K562 (cell line): Measurements from ENCODE around the gene HAPSTR1. TPM values are rescaled to one million over a fixed set of nuclear protein-coding genes. Genes with fewer than 3 reads are reported as not detected.

ENCODE experiments used
- CTCF ChIP-seq, 3 experiments: IDR thresholded peaks in 2 of 3; conservative IDR thresholded peaks in 1 of 3; 2 replicates each; pipeline ENCODE4 v1.5.1; 2011 to 2012; ENCODE audit warnings: low read length in 3 of 3, mild to moderate bottlenecking in 3 of 3, control low read depth in 2 of 3, improper control_type of control experiment in 1 of 3, inconsistent platforms in 1 of 3, low read depth in 1 of 3, mixed read lengths in 1 of 3, moderate library complexity in 1 of 3; ENCODE audit not compliant: insufficient read depth in 2 of 3
- HDAC6 ChIP-seq: IDR thresholded peaks from 2 replicates; pipeline ENCODE4 v1.6.1; 2012; ENCODE audit warnings: low read depth, mild to moderate bottlenecking, control low read depth, inconsistent platforms, low read length, moderate library complexity
- XRCC3 ChIP-seq: fragments of 450-650 bp; IDR thresholded peaks from 2 replicates; pipeline ENCODE4 v1.6.1; 2017; ENCODE audit warnings: mild to moderate bottlenecking, moderate library complexity
- polyA plus RNA-seq, 8 experiments: library from polyadenylated mRNA; depleted of rRNA in 4 of 8; stranded (reverse) in 5 of 8; unstranded in 3 of 8; fragments of >200 nt; fragmentation: Nextera tagmentation in 2 of 8; fragmentation: Illumina TruSeq in 1 of 8; extraction: Ambion mirVana in 2 of 8; extraction: Trizol in 1 of 8; gene quantifications; 2 replicates each; pipeline versions ENCODE4 v1.2.1 to v1.2.3, GENCODE V29; 2011 to 2014; ENCODE audit warnings: inconsistent platforms in 1 of 8, missing spikeins in 1 of 8
- total RNA-seq, 7 experiments: library from RNA; depleted of rRNA in 6 of 7; stranded (reverse); fragments of >200 nt in 6 of 7; fragmentation: Illumina TruSeq in 2 of 7; extraction: Trizol in 2 of 7; gene quantifications; 2 replicates each; pipeline versions ENCODE4 v1.2.1 to v1.2.3, GENCODE V29; 2011 to 2021; ENCODE audit warnings: low replicate concordance in 1 of 7
- TF ChIP-seq, protein P1 (sequence below): fragments of 250-450 bp; sonication (Bioruptor Pico); IDR thresholded peaks from 2 replicates; pipeline ENCODE4 v1.9.0; 2021; ENCODE audit warnings: mild to moderate bottlenecking, inconsistent platforms

The HAPSTR1 gene
- total and polyA plus RNA-seq, 9 of the 15 experiments (the other 6 are each of a cell fraction or from before 2014, with no cell fraction given), result 10.8 to 67.9 (median 36.5) TPM

DNA sequence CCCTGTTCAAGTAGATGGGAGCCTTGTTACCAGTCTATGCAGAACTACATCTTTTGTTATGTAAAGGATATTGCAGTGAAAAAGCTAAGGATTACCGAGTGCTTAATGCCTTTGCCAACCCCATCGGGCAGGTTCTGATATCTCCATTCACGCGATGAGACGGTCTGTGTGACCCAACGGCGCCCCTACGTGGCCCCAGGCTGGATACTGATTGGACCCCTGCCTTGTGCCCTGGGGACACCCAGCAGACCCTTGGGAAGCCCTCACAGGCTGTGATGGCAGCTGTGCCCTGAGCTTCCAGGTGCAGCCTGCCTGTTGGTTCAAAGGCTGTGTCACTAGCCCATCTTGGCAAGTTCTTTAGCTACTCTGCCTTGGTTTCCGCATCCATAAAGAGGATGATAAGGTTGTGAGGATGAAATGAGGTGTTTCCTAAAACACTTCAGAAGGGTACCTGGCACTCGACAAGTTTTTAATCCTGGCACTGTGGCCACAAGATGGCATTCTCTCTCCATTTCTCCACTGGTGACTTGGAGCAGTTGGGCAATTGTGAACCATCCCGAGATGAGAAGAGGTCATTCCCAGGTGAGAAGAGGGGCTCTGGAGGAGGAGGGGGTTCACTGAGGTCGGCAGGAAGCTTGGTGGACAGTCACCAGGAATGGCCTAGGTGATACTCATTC is 33.6 kb downstream of the HAPSTR1 start (continued):
- TF ChIP-seq, protein P1, sequence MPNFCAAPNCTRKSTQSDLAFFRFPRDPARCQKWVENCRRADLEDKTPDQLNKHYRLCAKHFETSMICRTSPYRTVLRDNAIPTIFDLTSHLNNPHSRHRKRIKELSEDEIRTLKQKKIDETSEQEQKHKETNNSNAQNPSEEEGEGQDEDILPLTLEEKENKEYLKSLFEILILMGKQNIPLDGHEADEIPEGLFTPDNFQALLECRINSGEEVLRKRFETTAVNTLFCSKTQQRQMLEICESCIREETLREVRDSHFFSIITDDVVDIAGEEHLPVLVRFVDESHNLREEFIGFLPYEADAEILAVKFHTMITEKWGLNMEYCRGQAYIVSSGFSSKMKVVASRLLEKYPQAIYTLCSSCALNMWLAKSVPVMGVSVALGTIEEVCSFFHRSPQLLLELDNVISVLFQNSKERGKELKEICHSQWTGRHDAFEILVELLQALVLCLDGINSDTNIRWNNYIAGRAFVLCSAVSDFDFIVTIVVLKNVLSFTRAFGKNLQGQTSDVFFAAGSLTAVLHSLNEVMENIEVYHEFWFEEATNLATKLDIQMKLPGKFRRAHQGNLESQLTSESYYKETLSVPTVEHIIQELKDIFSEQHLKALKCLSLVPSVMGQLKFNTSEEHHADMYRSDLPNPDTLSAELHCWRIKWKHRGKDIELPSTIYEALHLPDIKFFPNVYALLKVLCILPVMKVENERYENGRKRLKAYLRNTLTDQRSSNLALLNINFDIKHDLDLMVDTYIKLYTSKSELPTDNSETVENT (CRISPR knock-in tag), result 0 out of 2 replicates have a peak, but pooled peaks have one; percentile 15
- TF ChIP-seq XRCC3, result no peak
- peak in 1 of 3 experiments; percentile 21; a peak in 2 of 6 replicates for TF ChIP-seq CTCF (IDR thresholded peaks at IDR 0.05 in 2 of 3, conservative IDR thresholded peaks at IDR 0.05 in 1 of 3; ENCODE audit: insufficient read depth in 2 of 3, low read depth in 1 of 3, low read length in 3 of 3)
- TF ChIP-seq HDAC6, result no peak
